ENCODE measurements around the gene ZBED1. TPM values are rescaled to one million over a fixed set of nuclear protein-coding genes. Genes with fewer than 3 reads are reported as not detected.

The ZBED1 gene
- 34.7 to 36.1 TPM (median 35.4 TPM) in 5 replicates for total RNA-seq (2022; extraction: Qiagen RNA extraction)

DNA sequence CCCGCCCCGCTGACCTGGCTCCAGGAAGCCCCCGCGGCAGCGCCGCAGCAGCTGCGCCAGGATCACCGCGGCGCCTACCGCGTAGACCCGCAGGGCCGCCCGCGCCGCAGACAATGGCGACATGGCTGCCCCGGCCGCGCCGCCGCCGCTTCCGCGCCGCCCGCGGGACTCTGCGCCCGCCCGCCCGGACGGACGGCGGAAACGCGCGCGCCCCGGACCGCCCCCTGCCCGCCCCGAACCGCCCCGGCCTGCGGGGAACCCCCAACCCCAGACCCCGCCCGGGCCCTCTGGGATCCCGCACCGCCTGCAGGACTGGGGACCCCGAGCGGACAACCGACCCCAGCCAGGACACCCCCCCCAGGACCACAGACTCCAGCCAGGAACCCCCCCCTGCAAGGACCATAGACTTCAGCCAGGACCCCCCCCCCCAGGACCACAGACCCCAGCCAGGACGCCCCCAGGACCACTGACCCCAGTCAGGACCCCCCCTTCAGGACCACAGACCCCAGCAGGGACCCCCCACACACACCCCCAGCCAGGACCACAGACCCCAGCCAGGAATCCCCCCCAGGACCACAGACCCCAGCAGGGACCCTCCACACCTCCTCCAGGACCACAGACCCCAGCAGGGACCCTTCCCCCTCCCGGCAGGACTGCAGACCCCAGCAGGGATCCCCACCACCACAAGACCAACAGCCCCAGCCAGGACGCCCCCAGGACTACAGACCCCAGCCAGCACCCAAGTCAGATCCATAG lies at the start of gene ZBED1, which contains the start of gene DHRSX:
Gene ZBED1 (minus strand): TSS at position 174 of the 756 bp plus-strand sequence. CDS start 10,257 bp downstream, outside the sequence.
Gene DHRSX (minus strand): TSS at position 174 of the 756 bp plus-strand sequence. CDS start 51 bp downstream, at position 123.

Other genes with a start within 250 kb of the ZBED1 start
- gene DHRSX, start within 50 bp of the ZBED1 start, total RNA-seq (2022; extraction: Qiagen RNA extraction) = 41.0 to 49.6 TPM (median 45.3 TPM) in 5 replicates
- 324 to 354 TPM (median 345 TPM) in 5 replicates for gene CD99, start 190.3 kb upstream of the ZBED1 start, total RNA-seq (2022; extraction: Qiagen RNA extraction)

All from A549 treated with AZD2906 at 1 μM for 4 hours (cell line).